Mammary epithelial cell (primary cell): ENCODE measurements around the gene GPC6.

Source experiments
- EZH2 ChIP-seq: IDR thresholded peaks from 2 replicates; pipeline ENCODE4 v1.6.1; 2012; ENCODE audit warnings: low read length, inconsistent platforms, borderline replicate concordance
- TF ChIP-seq, protein P1 (sequence below), 2 donors: IDR thresholded peaks in 1 of 2; conservative IDR thresholded peaks in 1 of 2; 2 replicates each; pipeline ENCODE4 v1.5.1; 2011 to 2012; ENCODE audit warnings: inconsistent platforms in 2 of 2, low read length in 2 of 2, mild to moderate bottlenecking in 2 of 2, control low read depth in 1 of 2, low read depth in 1 of 2; ENCODE audit not compliant: insufficient read depth in 1 of 2; ENCODE audit errors: extremely low read depth in 1 of 2

DNA sequence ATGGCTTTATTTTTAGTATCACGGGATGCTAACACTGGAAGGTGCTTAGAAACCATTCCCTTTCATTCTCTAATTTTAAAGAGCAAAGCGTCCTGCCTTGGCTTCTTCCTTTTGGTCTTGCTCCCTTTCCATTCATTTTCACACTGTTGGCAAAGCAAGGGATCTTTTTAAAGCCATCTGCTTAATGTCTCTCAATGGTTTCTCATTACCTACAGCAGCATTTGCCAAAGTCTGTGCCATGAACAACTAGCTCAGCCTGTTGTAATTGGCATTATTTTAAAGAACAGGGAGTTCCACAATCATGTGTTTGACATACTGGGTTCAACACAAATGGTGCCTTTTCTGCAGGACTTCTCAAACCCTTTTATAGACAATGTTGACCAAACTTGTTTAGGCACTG, 444.3 kb downstream of the GPC6 start:
- TF ChIP-seq, protein P1, sequence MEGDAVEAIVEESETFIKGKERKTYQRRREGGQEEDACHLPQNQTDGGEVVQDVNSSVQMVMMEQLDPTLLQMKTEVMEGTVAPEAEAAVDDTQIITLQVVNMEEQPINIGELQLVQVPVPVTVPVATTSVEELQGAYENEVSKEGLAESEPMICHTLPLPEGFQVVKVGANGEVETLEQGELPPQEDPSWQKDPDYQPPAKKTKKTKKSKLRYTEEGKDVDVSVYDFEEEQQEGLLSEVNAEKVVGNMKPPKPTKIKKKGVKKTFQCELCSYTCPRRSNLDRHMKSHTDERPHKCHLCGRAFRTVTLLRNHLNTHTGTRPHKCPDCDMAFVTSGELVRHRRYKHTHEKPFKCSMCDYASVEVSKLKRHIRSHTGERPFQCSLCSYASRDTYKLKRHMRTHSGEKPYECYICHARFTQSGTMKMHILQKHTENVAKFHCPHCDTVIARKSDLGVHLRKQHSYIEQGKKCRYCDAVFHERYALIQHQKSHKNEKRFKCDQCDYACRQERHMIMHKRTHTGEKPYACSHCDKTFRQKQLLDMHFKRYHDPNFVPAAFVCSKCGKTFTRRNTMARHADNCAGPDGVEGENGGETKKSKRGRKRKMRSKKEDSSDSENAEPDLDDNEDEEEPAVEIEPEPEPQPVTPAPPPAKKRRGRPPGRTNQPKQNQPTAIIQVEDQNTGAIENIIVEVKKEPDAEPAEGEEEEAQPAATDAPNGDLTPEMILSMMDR (conservative IDR thresholded peaks at IDR 0.05 in 1 of 2, IDR thresholded peaks at IDR 0.05 in 1 of 2; ENCODE audit: extremely low read depth in 1 of 2, insufficient read depth in 1 of 2, low read depth in 1 of 2, low read length in 2 of 2) = no peak
- no peak for TF ChIP-seq EZH2
